ENCODE data around the gene MOCS1.

The MOCS1 gene

GRCh38 chr6:39920157-39920556 is 14.1 kb downstream of the MOCS1 start:
- no peak for DNase-seq (ENCODE audit: low read depth)
- no peak for TF ChIP-seq CTCF (IDR thresholded peaks at IDR 0.05; ENCODE audit: insufficient read depth, low read depth, low read length, missing control alignments)
- H3K4me3 ChIP-seq (ENCODE audit: low read depth, low read length), result no peak overlapping the region

GRCh38 chr6:39918831-39919230 is 15.4 kb downstream of the MOCS1 start:
- DNase-seq (ENCODE audit: low read depth), result no peak
- no peak overlapping the region for H3K4me3 ChIP-seq (ENCODE audit: low read depth, low read length)
- no peak for TF ChIP-seq CTCF (IDR thresholded peaks at IDR 0.05; ENCODE audit: insufficient read depth, low read depth, low read length, missing control alignments)

- no peak for DNase-seq (ENCODE audit: low read depth)
- no peak overlapping the region for H3K4me3 ChIP-seq (ENCODE audit: low read depth, low read length)
- TF ChIP-seq CTCF (IDR thresholded peaks at IDR 0.05; ENCODE audit: insufficient read depth, low read depth, low read length, missing control alignments), result no peak
These were observed 16.3 kb downstream of the MOCS1 start for GRCh38 chr6:39917981-39918380.

GRCh38 chr6:39917329-39917728 is 16.9 kb downstream of the MOCS1 start:
- no peak for DNase-seq (ENCODE audit: low read depth)
- no peak for TF ChIP-seq CTCF (IDR thresholded peaks at IDR 0.05; ENCODE audit: insufficient read depth, low read depth, low read length, missing control alignments)
- no peak overlapping the region for H3K4me3 ChIP-seq (ENCODE audit: low read depth, low read length)

GRCh38 chr6:39915866-39916265 is 18.4 kb downstream of the MOCS1 start:
- DNase-seq (ENCODE audit: low read depth), result no peak
- H3K4me3 ChIP-seq (ENCODE audit: low read depth, low read length), result no peak overlapping the region
- TF ChIP-seq CTCF (IDR thresholded peaks at IDR 0.05; ENCODE audit: insufficient read depth, low read depth, low read length, missing control alignments), result no peak

- TF ChIP-seq CTCF (IDR thresholded peaks at IDR 0.05; ENCODE audit: insufficient read depth, low read depth, low read length, missing control alignments), result no peak
- H3K4me3 ChIP-seq (ENCODE audit: low read depth, low read length), result no peak overlapping the region
- DNase-seq (ENCODE audit: low read depth), result no peak
These were observed 20.0 kb downstream of the MOCS1 start for GRCh38 chr6:39914239-39914638.

GRCh38 chr6:39913391-39913916 is 20.8 kb downstream of the MOCS1 start:
- TF ChIP-seq CTCF (IDR thresholded peaks at IDR 0.05; ENCODE audit: insufficient read depth, low read depth, low read length, missing control alignments), result no peak
- no peak overlapping the region for H3K4me3 ChIP-seq (ENCODE audit: low read depth, low read length)
- no peak for DNase-seq (ENCODE audit: low read depth)
